GM21390 (cell line): ENCODE data around the gene BMPR1A.
"Not testable (repeated sequence)": the region's sequence is repeated elsewhere in the genome, so short reads cannot be mapped to it uniquely, and the experiment has no call there.

ENCODE experiments used
- ATAC-seq: cut with Tn5 transposase; IDR thresholded peaks from one replicate; pipeline ENCODE4 v1.9.1; 2021; ENCODE audit not compliant: unreplicated experiment

The BMPR1A gene

DNA sequence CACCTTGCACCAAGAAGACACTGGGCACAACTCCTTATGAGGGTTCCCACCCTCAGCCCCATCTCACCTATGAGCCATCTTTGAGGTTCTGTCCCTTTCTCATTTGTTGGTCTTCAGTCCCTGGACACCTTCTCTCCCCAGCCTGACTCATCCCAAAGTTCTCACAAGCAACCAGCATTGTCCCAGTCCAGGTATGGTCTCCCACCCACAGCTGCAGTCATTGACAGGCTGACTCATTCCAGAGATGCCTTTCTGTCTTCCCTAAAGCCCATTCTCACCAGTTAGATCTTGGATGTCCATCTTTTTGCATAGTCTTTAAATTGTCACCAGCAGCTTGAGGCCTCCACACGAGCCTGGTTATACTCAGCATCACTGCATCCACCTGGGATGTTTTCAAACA, 26.7 kb upstream of the BMPR1A start:
- no peak for ATAC-seq

DNA sequence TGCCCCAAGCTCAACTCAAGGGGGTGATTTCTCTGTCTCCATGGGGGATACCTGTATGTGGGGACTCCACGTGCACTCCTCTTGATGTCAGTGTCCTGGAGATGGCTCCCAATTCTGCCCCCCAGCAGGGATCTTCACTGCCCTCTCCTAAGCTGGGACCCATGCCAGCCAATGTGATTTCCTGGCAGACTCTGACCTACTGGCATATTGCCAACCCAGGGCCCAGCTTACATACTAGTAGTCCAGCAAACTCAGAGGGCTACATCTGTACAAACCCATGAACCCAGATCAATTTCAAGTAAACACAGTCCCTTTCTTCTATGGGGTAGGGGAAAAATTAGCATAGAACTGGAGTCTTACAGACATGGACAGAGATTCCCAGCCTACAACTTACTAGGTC, 26.2 kb upstream of the BMPR1A start:
- no peak for ATAC-seq

DNA sequence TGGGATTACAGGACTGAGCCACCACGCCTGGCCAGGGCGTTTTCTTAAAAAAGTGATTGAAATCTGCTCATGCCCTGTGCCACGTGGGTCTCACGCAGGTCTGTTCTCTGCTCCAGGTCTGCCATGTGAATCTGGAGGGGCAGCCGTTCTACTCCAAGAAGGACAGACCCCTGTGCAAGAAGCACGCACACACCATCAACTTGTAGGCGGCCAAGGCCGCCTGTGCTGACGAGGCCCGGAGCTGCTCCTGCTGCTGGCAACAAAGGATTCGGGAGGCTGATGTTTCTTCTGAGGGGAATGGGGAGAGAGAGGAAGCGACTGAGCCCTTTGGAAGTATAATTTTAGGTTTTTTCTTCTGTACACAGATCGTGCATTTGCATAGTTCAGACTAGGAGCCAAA, 23.6 kb upstream of the BMPR1A start:
- ATAC-seq = no peak

DNA sequence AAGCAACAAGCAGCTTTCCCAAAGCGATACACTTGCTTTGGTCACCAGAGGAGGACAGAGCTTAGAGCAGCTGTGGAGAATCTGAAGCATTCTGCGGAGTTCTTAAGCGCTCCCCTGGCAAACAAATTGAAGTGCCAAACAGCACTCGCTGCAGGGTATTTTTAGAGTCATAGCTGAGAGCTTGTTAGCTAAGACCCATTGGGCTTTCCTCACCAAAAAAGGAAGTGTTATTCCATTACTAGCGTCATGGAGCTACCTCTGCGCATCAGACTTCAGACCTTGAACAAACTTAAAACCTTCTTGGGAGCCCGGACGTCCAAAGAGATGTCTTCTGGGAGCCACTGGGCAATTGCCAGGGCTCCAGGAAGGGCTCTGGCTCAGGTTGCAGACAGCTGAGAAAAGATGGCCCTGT, 23.2 kb upstream of the BMPR1A start:
- no peak for ATAC-seq

DNA sequence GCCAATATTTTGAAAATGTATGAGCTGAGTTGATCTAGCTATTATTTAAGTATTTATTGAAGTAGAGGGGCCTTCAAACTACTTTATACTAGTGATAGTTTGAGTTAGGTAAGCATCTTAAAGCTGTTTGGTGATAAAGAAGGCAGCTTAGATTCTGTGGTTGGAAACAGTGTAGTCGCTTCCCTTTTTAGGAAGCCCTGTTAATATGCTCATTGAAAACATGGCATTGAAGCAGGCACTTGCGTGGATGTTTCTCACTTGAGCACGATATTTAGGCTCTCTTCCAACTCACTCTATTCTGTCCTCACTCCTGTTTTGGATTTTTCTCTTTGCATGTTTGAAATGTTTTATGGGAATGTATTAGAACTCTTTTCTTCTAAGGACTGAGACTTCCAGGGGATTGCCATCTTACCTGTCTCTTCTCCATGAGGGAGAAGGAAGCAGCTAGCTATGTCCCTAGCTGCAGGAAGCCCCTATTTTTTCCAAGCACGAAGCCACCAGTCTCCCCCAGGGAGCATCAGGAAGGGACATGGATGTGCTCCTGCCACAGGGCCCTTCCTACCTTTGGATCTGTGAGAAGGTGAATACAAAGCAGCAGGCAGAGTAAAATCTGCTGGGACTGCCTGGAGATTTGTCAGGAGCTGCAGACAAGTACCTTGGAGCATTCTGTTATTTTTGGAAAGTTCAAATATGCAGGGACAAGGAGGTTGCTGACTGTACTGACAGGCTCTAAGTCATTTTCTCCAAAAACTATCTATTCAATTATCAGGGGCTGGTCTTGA, 22.0 kb upstream of the BMPR1A start:
- ATAC-seq = no peak

DNA sequence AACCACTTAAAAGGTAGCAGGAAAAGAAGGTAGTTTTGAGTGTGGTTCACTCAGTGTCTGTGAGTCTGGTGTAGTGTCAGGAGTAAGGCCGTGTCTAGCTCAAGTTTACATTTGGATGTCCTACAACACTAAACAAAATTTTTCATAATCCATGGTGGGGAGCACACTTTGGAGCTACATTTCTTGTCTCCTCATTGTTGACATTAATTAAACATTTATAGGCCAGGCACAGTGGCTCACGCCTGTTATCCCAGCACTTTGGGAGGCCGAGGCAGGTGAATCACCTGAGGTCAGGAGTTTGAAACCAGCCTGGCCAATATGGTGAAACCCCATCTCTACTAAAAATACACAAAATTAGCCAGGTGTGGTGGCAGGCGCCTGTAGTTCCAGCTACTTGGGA, 21.1 kb upstream of the BMPR1A start:
- ATAC-seq = not testable (repeated sequence)

DNA sequence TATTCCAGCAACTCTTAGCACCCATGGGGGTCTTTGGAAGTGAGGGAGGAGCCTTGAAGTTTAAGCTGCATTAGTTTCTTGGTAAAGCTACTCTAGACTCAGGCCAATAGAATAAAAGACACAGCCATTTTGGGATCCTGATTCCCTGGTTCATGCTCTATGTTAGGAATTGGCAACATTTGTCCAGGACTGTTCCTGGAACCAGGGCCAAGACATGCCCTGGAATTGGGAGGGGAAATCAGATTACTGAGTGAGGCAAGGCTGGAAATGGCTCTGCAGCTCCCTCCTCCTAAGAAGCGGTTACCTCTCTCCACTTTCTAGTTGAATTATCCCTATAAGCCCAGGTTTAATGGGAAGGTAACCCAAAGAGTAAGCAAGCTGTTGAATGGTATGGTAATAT, 14.2 kb upstream of the BMPR1A start:
- no peak for ATAC-seq

DNA sequence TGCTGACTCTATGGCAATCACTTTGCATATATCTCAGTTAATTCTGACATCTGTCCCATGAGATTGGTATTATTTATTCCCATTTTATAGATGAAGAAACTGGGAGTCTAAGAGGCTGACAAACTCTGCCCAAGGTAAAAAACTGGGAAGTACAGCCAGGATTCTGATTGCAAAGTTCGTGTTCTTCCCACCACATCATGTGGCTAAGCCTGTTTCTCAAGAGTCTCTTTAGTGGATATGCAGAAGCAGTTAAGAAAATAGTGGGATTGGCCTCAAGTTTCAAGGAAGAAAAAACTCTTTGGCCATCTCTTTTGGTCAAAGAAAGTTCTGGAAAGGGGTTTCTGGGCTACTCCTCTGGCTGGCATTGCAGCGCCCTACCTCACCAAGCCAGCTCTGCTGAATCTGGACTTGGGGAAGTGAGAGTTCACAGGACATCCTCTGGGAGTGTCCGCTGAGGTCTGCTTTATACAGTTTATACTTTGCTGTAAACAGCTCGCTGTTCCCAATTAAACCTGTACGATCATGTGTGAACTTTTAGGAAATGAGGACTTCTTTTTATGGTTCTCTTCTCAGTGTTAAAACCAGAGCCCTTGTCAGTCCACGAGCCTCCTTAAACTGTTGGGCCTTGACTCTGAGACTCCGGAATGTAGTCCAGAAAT, 12.2 kb upstream of the BMPR1A start:
- no peak for ATAC-seq

DNA sequence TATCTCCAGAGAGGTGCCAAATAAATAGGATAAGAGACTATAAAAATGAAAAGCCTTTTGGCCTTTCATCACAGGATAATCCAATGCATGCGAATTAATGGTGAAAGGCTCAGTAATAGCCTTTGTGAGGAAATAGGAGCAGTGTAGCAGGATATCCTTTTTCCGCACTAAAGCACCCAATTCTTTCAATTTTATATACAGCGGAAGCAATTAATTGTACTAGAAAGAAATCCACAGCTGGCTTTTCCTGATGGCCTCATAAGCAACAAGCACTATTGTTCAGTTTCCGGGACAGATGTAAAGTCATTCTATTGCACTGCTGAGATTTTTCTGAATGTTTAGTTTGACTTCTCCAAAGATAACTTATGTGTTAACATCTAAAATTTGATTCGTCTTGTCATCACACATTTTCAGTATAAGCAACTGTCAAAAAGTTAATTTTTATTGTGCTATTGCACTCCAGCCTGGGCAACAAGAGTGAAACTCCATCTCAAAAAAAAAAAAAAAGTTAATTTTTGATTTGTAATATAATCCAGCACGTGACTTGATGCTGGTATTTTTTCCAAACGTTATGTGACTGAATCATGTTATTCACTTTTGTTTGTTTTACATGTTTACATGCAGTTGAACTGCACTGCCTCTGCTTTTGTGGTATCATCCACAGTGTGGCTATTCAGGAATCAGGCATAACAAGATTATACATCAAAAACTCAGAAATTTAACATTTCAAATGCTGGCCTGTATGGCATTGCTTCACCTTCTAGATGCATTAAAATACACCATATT, 8.4 kb upstream of the BMPR1A start:
- ATAC-seq = no peak

DNA sequence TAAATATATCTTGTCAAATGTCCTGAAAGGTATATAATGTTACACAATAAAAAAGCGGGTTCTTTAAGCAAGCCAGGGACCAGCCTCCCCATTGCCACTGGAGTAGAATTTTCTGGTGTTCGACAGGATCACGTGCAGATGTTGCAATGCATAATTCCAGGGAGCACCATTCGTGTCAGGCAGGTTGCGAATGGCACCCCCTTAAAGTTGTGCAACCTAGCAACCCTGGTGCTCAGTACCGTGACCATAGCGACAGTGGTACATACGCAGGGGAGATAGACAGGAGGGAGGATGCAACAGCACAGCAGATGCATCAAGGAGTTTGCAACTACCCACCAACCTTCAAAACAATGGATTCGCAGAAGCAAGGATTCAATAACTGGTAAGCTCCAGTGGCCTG, 6.6 kb upstream of the BMPR1A start:
- ATAC-seq = no peak

DNA sequence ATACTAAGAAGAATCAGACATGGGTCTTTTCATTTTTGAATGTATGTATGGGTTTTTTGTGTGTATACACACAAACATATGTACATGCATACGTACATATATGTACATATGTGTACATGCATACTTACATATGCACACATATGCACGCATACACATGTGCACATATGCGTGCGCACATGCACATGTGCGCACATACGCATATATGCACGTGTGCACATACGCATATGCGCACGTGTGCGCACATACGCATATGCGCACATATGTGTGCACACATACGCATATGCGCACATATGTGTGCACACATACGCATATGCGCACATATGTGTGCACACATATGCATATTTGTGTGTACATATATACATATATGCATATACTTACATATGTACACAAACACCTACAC, 4.9 kb upstream of the BMPR1A start:
- ATAC-seq = no peak

DNA sequence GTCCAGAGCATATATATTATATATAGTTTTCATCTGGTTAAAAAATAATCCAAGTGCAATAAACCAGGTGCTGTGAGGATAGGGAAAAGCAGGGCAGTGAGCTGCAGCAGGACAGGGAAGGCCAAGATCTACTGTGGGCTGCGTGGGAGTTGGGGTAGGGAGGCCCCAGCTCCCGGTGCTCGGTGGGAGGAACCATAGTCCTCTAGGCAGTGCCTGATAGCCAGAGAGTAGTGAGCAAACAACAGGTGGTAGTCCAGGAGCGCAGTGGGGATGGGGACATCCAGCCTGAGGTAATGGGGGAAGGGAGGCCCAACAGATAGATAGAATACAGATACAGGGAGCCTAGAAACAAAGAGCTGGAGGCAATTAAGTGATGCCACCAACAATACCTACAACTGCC, 4.1 kb upstream of the BMPR1A start:
- no peak for ATAC-seq

DNA sequence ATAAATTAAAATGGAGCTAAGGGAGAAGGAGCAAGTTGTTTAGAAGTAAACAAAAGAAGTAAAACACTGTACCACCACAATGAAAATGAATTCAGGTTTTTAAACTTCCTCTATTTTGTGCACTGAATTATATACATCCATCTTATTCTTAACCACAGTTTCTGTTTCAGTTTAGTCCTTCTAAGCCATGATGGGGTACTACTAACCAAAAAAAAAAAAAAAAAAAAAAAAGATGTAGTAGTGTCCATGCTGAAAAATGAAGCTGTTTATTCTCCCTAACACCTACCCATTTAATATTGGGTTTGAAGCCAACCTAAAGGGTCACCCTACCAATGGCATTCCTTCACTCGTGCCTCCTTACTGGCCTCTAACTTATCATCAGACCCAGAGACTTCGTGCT, 3.4 kb upstream of the BMPR1A start:
- ATAC-seq = no peak

DNA sequence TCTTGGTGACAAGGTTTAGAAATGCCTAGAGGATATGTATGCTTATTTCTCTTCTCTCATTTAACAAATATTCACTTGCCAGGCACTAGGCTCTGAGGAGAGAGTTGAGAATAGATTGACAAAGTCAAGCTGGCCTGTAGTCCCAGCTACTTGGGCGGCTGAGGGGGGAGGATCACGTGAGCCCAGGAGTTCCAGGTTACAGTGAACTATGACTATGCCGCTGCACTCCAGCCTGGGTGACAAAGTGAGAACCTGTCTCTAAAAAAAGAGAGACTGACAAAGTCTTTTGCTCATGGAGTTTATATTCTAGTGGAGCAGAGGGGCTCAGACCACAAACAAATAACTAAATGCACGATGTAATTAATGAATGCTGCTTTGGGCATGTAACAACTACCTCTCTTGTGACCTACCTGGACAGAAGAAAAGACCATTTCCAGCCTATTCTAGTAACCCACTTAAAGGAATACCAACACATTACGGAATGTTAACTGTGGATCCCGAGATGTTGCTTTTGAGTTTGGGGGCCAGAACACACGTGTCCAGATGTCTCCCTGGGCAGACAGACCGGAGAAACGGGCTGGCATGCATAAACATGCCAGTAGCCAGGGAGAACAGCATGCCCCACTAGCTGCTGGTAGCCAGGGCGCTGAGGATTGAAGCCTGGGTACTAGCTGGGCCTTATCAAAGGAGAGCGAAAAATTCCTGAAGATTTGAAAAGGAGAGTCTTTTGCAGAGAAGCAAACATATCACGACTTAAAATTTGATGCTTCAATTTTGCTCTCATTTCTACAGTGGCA, 2.6 kb upstream of the BMPR1A start:
- no peak for ATAC-seq

DNA sequence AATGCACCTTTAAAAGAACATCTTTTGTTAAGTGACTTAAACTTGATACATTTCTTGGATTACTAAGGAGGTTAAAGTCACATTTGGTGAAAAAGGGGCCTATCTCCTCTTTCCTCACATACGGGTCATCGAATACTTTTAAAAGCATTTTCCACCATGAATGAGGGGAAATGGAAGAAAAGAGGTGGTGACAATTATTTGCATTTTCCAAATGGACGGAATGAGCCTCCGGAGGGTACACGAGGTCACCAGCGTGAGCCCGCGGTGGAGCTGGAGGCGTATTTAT, 1.0 kb upstream of the BMPR1A start:
- peak; percentile 3 for ATAC-seq

DNA sequence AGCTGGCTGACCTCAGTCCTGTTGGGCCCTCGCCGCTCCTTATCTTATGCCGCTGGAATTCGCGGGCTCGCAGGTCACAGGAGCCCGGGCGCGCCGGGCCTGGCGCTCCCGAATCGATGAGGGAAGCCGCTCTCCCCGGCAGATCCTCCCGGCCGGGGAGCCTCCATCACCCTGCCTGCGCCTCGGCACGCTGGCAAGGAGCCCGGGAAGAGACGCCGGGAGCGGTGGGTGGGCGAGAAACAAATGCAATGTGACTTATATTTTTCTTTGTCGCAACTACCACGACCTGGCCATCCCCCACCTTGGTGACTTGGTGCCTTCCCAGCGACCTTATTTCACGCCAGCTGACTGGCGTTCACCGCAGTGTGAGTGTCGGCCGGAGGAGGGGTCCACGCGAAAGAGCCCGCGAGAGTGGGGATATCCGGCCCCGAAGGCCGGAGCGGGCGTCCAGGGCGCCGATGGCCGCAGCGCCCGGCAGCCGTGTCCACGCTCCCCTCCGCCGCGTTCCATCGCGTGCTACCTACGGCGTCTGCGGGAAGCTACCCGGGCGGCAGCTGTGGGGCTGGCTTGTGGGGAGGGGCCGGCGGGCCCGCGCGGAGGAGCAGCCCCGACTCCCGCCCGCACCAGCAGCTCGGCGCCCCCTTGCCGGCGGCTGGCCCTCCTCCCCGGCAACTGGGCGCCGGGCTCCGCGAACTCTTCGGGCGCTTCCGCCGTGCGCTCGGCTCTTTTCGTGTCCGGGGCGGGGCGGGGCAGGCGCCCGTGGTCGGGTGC, 494 bp upstream of the BMPR1A start:
- ATAC-seq = peak; percentile 75

DNA sequence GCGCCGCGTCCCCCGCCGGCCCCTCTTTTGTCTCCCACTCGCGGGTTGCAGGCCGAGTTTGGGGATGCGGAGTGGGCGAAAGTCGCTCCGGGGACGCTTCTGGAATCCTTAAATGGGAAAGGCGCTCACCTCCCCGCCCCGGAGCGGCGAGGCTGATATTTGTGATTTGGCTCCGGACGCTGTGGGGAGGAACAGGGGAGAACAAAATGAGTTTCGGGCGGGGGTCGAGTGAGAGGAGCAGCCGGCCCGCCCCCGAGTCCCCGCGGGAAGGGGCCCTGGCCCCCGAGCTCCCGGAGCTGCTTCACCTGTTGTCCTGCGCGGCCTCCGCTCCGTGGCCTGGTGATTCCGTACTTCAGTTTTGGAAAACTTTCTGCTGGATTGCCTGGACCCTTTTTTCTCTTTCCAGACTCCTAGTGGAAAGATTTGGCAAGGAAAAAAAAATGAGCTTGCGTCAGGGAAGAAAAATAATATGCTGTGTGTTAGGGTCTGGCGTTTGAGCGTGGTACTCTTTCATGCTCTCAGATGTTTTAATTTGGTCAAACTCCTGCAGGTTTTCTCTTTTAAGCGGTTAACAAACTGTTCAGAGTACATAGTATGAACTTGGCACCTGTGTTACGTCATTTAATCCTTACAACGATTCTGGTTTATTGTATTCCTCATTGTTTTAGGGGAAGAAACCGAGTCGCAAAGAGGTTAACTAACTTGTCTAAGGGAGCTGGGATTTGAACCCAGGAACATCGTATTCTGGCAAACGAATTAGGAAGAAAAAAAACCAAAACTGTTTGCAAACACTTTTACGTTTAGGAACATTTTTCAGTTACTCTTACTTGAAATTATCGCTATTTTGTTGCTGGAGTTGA, 924 bp downstream of the BMPR1A start:
- peak; percentile 4 for ATAC-seq

DNA sequence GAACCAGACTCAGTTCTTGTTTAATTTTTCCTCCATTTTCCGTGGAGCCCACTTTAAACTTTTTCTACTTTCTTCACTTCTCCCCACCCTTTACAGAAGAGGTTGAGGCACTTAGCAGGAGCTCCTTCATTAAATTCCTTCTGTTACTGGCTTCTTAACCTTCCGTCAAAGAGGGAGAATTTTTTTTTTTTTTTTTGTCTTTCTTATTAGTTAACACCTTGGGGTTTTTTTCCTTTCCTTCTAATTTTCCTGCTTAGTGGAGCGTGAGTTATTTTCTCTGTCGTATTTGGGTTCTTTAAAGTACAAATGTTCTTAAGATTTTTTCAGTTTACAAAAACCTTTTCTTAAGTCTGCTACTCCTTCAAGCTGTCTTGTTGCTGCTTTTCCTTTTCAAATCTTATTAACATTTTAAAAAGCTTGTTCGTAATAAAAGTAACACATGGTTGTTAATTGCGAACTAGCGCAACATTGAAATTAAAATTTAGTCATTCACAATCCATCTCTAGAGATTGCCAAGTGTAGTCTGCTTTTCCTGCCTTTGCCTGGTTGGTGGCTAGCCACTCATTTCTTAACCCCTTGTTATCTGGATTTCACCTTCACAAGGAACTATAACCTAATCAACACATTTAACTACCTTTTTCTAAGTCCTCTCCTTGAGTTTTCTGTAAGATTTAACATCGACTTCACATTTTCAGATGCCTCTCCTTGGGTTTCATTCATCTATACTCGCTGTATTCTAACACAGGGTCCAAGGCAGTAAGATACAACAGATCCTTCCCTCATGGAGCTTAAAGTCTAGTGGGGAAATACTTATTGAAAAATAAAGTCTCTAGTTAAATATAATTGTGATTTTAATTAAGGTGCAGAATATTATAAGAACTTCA, 2.0 kb downstream of the BMPR1A start:
- no peak for ATAC-seq
